Limb (tissue), 2 donors: Measurements from ENCODE around the gene EPB41L5.
"Not testable (repeated sequence)": the region's sequence is repeated elsewhere in the genome, so short reads cannot be mapped to it uniquely, and the experiment has no call there.

Source experiments
- DNase-seq, 2 donors: peaks; one replicate each; pipeline ENCODE4 v3.0.0-alpha.2; 2016; ENCODE audit errors: extremely low spot score in 2 of 2

Gene EPB41L5

GRCh38 chr2:120029672-120030640, 17.1 kb downstream of the EPB41L5 start:
- DNase-seq = no peak

DNA sequence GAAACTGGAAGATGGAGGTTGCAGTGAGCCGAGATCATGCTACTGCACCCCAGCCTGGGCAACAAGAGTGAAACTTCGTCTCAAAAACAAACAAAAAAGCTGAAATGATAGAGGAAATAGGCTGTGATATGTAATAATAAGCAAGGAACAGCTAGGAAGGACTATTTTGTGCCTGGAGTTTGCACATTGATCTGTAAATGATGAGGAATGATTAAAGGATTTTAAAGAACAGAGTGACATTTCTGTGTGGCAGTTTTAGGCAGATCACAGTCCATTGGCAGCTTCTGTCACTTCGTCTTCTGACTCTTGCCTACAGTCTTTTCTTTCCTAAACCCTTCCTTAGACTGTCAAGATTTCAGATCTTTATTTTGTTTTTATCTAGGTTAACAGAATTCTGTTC, 19.4 kb downstream of the EPB41L5 start:
- no peak for DNase-seq

DNA sequence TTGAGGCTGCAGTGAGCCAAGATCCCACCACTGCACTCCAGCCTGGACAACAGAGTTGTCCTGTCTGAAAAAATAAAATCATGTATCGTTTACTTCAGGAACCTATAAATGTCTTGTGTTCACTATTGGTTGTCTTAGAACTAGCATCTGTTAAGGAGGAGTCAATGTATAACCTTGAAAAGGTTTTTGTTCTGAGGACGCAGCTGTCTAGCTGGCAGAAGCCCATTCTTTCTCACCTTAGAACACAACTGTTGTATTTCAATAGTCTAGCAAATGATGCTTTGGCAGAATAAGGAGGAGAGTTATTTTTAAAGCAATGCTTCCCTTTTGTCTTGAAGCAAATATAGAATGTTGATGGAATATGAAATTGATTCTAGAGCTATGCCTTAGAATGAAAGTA, 21.1 kb downstream of the EPB41L5 start:
- no peak for DNase-seq

DNA sequence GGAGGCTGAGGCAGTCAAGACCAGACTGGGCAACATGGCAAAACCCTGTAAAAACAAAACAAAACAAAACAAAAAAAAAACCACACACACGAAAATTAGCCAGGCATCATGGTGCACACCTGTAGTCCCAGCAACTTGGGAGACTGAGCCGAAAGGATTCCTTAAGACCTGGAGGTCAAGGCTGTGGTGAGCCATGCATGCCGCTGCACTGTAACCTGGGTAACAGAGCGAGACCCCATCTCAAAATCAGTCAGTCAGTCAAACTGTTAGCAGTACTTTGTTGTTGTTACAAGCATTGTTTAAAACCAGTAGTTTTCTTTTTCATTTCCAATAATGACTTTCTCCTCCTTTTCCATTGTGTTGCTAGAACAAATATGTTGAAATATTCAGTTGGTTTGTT, 21.7 kb downstream of the EPB41L5 start:
- no peak for DNase-seq

GRCh38 chr2:120036145-120036544, 23.3 kb downstream of the EPB41L5 start:
- DNase-seq = no peak

- DNase-seq = no peak
Measured at GRCh38 chr2:120037995-120038541, 25.2 kb downstream of the EPB41L5 start.

DNA sequence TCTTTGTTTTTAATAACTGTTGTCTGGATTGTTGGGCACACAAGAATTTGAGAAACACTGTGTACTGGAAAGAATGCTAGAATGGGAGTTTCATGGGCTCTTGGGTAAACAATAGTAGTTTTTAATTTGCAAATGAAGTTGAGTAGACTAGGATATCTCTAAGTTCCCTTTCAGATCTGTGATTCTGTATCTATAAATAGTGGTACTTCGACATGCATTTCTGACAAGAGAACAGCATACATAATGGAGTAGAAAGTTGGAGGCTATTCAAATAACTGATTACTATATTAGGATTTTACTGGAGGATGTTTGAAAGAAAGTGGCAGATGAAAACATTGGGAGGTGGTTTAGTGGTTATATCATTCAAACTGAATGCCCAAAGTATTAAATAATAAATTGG, 29.5 kb downstream of the EPB41L5 start:
- DNase-seq = no peak

GRCh38 chr2:120044336-120044735, 31.5 kb downstream of the EPB41L5 start:
- DNase-seq = no peak

DNA sequence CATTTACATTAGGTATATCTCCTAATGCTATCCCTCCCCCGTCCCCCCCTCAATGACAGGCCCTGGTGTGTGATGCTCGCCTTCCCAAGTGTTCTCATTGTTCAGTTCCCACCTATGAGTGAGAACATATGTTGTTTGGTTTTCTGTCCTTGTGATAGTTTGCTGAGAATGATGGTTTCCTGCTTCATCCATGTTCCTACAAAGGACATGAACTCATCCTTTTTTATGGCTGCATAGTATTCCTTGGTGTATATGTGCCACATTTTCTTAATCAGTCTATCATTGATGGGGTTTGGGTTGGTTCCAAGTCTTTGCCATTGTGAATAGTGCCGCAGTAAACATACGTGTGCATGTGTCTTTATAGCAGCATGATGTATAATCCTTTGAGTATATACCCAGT, 32.9 kb downstream of the EPB41L5 start:
- not testable (repeated sequence) for DNase-seq

GRCh38 chr2:120046252-120046651, 33.4 kb downstream of the EPB41L5 start:
- DNase-seq = not testable (repeated sequence)

- no peak for DNase-seq
Measured at GRCh38 chr2:120052597-120052996, 39.7 kb downstream of the EPB41L5 start.

GRCh38 chr2:120053891-120054290, 41.0 kb downstream of the EPB41L5 start:
- DNase-seq = no peak

DNA sequence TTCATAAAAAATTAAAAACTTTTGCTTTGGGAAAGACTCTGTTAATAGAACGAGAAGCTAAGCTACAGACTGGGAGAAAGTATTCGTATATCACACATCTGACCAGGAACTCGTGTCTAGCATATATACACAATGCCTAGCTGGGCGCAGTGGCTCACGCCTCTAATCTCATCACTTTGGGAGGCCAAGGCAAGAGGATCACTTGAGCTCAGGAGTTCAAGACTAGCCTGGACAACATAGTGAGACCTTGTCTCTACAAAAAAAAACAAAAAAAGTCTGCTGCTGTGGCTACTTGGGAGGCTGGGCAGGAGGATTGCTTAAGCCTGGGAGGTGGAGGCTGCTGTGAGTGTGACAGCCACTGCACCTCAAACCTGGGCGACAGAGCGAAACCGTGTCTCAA, 46.6 kb downstream of the EPB41L5 start:
- no peak for DNase-seq

GRCh38 chr2:120060088-120060623, 47.3 kb downstream of the EPB41L5 start:
- DNase-seq = no peak

DNA sequence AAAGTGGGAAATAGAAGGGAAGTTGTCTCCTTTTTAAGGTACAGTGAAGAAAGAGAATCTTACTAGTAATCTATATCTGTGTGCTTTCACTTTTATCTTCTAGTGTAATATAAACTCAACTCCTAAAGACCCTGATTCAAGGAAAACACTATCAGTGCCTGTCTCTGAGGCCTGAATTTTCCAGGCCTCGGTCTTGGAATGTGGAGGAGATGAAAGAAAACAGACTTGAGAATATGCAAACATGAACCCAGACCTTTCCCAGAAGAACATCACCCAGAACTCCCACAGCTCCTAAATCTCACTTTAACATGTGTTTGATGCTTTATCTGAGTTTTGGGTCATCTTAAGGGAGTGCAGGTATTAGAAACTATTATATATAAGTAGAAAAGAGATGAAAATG, 51.8 kb downstream of the EPB41L5 start:
- no peak for DNase-seq

DNA sequence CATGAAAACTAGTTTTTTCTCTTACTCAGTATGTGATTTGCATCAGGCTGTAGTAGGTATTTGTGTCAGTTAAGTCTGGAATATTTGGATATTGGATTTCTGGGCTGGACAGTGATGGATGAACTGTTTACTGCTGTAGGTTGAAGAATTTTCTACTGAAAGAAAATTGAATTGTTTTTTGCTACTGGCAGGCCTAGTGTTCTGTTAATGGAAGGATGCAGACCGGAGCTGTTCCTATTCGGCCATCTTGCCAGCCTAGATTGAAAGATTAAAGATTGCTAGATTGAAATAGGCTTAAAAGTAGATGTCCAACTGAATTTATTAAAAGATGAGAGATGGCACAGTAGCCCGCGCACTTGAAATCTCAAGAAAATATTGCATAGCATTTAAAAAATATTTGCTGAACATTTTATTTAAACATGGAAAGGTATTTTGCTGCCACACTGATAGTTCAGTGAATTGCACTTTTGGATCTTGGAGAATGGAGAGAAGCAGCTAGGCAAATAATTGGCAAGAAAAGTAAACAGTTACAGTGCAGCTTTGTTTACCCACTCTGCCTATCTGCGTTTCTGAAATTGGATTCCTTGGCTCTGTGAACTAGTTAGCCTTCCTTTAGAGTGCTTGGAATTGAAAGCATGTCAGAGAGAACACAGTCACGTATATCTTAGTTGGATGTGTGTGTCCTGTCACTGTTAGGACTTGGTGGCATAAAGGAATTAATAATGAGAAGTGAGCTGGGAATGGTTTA, 54.1 kb downstream of the EPB41L5 start:
- DNase-seq = no peak

DNA sequence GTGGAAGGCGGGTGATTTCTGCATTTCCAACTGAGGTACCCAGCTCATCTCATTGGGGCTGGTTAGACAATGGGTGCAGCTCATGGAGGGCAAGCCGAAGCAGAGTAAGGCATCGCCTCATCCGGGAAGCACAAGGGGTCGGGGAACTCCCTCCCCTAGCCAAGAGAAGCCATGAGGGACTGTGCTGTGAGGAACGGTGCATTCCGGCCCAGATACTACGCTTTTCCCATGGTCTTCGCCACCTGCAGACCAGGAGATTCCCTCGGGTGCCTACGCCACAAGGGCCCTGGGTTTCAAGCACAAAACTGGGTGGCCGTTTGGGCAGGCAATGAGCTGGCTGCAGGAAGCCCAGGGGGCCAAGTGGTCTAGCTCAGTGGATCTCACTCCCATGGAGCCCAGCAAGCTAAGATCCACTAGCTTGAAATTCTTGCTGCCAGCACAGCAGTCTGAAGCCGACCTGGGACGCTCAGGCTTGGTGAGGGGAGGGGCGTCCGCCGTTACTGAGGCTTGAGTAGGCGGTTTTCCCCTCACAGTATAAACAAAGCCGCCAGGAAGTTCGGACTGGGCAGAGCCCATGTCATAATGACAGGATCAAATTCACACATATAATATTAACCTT, 55.3 kb downstream of the EPB41L5 start:
- DNase-seq = not testable (repeated sequence)

- no peak for DNase-seq
Measured at GRCh38 chr2:120075545-120075944, 62.7 kb downstream of the EPB41L5 start.

- DNase-seq = no peak
Measured at GRCh38 chr2:120077896-120078295, 65.0 kb downstream of the EPB41L5 start.

GRCh38 chr2:120079647-120080046, 66.8 kb downstream of the EPB41L5 start:
- no peak for DNase-seq

GRCh38 chr2:120091436-120091835, 78.6 kb downstream of the EPB41L5 start:
- no peak for DNase-seq

DNA sequence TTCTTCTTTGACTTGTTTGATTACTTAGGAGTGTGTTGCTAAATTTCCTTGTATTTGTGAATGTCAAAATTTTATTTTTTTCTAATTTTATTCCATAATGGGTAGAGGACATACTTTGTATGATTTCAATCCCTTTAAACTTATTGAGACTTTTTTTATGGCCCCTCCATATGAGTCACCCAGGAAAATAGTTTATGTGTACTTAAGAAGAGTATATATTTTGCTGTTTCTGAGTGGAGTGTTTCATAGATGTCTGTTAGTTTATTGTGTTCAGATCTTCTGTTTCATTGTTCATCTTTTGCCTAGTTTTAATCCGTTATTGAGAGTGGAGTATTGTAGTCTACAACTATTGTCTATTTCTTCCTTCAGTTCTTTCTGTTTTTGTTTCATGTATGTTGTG, 81.9 kb downstream of the EPB41L5 start:
- DNase-seq = no peak
